GM06990 (cell line): ENCODE data around the gene PRKACB.

Experiments
- DNase-seq: peaks from one replicate; pipeline ENCODE4 v3.0.0-alpha.2; 2011; ENCODE audit not compliant: insufficient read length; ENCODE audit errors: extremely low read depth
- H3K27me3 ChIP-seq: replicated peaks from 2 replicates; pipeline ENCODE4 v1.6.0; 2011; ENCODE audit warnings: low read length; ENCODE audit not compliant: control insufficient read depth, insufficient read depth
- H3K36me3 ChIP-seq: 2 replicates; pipeline ENCODE4 v1.5.1; 2011; ENCODE audit warnings: low read length; ENCODE audit not compliant: control insufficient read depth, insufficient read depth
- H3K4me3 ChIP-seq: replicated peaks from 2 replicates; pipeline ENCODE4 v1.5.1; 2011; ENCODE audit warnings: low read depth, mild to moderate bottlenecking, control low read depth, low read length
- TF ChIP-seq, protein P1 (sequence below): IDR thresholded peaks from 2 replicates; pipeline ENCODE4 v1.5.1; 2011; ENCODE audit warnings: low read length, control low read depth, mild to moderate bottlenecking, inconsistent platforms; ENCODE audit not compliant: insufficient read depth, poor library complexity, severe bottlenecking

PRKACB gene

GRCh38 chr1:84159533-84160240 lies 15.6 kb downstream of the PRKACB start:
- Histone ChIP-seq H3K4me3 (no peak overlapping the region), H3K27me3 (no peaks in the 10 kb centered on the region), H3K36me3 (no peaks in the 10 kb centered on the region)
- TF ChIP-seq, protein P1, sequence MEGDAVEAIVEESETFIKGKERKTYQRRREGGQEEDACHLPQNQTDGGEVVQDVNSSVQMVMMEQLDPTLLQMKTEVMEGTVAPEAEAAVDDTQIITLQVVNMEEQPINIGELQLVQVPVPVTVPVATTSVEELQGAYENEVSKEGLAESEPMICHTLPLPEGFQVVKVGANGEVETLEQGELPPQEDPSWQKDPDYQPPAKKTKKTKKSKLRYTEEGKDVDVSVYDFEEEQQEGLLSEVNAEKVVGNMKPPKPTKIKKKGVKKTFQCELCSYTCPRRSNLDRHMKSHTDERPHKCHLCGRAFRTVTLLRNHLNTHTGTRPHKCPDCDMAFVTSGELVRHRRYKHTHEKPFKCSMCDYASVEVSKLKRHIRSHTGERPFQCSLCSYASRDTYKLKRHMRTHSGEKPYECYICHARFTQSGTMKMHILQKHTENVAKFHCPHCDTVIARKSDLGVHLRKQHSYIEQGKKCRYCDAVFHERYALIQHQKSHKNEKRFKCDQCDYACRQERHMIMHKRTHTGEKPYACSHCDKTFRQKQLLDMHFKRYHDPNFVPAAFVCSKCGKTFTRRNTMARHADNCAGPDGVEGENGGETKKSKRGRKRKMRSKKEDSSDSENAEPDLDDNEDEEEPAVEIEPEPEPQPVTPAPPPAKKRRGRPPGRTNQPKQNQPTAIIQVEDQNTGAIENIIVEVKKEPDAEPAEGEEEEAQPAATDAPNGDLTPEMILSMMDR: no peak
- DNase-seq: no peak

GRCh38 chr1:84162295-84162694 lies 18.2 kb downstream of the PRKACB start:
- Histone ChIP-seq H3K4me3 (no peak overlapping the region), H3K36me3 (no peaks in the 10 kb centered on the region), H3K27me3 (no peaks in the 10 kb centered on the region)
- DNase-seq: no peak
- TF ChIP-seq, protein P1: no peak

DNA sequence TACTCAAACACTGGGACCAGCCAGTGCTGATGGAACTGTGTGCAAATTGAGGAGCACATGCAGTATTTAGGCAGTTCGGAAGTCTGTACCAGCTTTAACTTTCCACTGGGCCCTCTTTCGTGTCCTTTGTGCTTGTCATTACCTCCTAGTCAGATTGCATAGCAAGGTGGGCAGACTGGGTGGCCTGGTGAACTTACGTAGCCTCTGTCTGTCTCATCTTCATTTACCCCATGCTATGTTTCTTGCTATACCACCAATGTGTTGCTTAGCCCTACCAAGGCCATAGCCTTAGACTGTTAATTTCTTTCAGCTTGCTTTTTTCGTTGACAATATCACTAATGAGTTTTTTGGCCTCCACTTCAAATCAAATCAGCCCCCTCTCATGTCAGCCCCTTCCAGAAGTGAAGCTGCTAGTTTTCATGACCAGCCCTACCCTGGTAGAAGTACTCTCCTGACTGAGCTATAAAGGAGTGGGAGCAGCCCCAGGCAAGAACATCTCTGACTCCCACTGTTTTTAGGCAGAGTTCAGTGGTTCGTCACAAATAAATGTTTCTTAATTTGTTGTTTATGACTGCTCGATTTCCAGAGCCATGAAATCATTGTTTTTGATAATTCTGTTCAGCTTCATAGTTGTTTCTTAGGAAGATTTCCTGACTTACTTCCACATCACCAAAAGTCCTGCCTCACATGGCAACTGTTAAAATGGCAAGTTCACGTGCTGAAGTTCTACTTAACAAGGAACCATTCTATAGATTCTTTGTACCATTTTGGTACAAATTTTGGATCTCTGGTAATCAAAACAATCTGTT lies 19.3 kb downstream of the PRKACB start:
- no peak for DNase-seq
- H3K27me3 ChIP-seq: no peaks in the 10 kb centered on the region
- TF ChIP-seq, protein P1: no peak
- H3K36me3 ChIP-seq: no peaks in the 10 kb centered on the region
- H3K4me3 ChIP-seq: no peak overlapping the region

- no peak for DNase-seq
- Histone ChIP-seq H3K36me3 (no peaks in the 10 kb centered on the region), H3K27me3 (no peaks in the 10 kb centered on the region), H3K4me3 (no peak overlapping the region)
- TF ChIP-seq, protein P1: no peak
These were observed 20.1 kb downstream of the PRKACB start for GRCh38 chr1:84164161-84164560.

DNA sequence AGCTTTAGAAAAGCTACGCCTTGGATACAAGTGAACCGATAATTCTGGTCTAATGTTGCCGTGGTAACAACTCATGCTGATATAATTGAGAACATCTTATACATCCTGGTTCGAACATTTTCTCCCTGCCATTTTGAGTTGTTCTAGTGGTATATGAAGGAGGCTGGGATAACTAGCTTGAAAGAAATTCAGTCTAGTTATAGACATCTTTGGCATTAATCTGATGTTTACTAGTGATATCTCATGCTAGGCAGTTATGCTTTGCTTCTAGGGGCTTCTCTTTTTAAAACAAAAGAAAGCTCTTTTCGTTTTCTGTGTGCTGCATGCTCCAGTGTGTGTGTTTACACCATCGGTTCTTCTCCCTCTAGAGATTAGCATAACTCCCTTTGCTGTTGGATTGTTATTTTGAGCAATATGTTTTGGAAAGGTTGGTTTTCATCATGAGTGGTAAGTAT lies 20.5 kb downstream of the PRKACB start:
- H3K36me3 ChIP-seq: no peaks in the 10 kb centered on the region
- H3K27me3 ChIP-seq: no peaks in the 10 kb centered on the region
- no peak for DNase-seq
- H3K4me3 ChIP-seq: no peak overlapping the region
- TF ChIP-seq, protein P1: no peak
